GM18867 (cell line): ENCODE results near the gene CDK5RAP2.

Experiments used
- ATAC-seq: cut with Tn5 transposase; IDR thresholded peaks from one replicate; pipeline ENCODE4 v1.9.1; 2021; ENCODE audit warnings: mild to moderate bottlenecking, moderate library complexity; ENCODE audit not compliant: unreplicated experiment

CDK5RAP2 gene

DNA sequence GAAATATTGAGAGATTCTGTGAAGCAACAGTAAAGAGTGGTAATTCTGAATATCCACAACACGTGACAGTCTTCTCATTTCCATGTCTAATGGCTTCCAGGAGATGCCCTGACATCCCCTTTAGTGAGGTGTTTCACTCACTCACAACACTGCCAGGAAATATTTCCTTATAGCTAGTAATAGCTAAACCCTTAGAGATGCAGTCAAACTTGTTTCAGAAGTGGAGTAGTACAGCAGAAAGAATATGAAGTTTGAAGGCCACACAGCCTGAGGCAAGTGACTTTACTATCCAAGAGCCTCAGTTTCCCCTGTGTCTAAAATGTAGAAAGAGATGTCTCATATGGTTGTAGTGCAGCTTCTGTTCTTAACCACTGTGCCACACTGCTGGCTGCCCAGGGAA, 139.2 kb downstream of the CDK5RAP2 start:
- ATAC-seq, result no peak

DNA sequence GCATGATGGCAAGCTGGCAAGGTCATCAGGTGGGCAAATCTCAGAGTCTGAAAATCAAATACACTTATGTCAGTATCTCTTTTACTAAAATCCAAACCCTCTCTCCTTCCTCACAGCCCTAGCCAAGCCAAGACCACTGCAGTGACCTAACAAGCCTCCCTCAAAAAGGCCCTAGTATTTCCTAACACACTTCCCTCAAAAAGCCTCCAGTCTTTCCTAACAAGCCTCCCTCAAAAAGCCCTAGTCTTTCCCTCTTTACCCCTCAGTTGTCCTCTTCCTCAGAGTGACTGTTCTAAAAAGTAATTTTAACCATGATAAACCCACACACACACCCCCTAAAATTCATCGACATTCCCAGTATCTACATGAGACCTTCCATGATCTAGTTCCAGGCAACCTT, 140.0 kb downstream of the CDK5RAP2 start:
- ATAC-seq, result no peak

DNA sequence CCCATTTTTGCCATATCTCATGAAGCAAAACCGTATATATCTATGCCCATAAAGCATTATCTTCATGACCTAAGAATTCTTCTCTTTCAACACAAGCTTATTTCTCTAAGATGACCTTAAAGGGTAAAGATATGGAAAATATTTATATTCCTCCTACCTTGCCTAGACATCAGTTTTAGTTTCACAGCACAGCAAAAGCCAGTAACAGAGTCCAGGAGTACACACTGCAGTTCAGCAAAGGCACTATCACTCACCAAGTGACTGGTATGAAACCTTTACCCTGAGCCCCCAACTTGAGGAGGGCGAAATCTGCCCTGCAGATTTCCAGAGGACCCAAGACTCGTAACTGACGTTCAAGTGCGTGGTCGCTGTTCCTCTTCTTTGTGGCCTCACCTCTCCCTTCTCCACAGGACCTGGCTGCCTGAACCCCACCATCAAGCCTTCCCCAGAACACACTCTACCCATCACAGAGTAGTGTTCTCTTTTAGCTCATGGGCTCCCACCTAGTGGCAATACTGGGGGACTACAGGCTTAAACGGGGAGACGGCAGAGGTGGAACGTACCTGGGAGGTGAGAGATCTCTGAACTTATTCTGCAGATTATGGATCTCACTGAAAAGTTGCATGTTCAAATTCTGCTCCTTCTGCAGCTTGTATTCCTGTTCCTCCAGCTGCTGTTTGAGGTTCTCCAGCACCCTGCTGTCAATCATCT, 141.0 kb downstream of the CDK5RAP2 start:
- ATAC-seq, result peak; percentile 63

DNA sequence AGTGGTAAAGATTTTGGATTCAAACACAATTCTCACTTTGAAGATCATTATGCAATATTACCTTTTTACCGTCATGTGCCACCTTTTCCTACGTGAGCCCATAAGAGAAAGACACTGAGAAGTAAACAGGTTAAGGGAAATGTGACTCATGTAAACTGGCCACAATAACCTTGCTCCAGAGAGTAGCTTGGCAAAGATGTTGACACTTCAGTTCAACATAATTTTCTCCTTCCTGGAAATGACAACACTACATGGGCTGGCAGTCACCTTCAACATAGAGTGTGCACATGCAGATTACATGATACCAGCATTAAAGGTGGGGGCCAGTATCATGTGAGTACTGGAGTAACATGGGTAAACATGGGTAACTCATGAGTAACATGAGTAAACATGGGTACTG, 141.9 kb downstream of the CDK5RAP2 start:
- ATAC-seq, result no peak

DNA sequence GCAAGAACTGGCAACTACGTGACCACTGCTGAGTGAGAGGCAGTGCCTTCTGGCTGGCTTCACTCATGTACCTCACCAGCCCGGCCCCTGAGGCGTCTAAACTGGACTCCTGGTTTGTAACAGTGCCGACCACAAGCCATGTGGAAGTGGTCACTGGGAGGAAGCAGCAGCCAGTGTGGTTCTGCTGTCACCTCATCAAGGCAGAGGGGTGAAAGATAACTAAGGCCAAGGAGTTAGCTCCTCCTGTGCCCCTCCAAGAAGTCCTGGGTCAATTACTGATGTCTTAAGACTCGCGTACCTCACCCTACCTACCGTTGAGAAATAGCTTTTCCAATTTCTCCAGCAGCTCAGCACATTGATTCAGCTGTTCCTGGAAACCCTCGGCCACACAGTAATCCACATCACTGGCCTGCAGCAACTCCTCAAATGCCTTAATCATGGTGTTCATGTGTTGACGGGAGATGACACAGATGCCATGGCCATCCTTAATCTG, 142.9 kb downstream of the CDK5RAP2 start:
- ATAC-seq, result no peak

DNA sequence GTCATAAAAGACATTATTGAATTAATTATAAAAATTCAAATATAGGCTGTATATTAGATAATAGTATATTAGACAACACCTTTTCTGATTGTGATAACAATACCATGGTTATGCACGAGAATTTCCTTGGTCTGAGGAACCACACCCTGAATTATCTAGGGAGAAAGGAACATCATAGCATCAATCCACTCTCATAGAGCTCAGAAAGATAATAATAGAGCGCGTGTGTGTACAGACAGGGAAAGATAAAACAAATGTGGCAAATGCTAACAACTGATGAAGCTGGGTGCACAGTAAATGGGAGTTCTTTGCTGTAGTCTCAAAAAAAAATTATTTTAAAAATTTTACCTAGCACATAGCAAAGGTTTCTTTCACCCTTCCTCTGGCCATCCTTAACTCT, 143.5 kb downstream of the CDK5RAP2 start:
- ATAC-seq, result no peak

DNA sequence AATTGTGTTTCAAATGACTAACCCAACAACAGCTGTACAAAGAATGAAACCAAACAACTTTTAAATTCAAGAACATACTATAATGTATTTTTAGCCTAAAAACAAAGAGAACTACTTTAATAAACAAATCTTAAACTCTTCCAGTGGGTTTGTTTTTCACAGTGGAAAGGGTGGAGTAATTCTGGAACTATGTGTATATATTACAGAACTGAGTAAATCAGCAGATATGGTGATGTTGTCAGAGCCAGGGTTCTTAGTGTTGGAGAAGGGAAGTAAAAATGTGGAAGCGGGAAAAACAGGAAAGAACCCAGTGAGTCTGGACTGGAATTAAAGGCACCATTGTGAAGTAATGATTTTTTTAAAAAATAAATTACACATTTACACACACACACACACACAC, 144.9 kb downstream of the CDK5RAP2 start:
- ATAC-seq, result no peak

DNA sequence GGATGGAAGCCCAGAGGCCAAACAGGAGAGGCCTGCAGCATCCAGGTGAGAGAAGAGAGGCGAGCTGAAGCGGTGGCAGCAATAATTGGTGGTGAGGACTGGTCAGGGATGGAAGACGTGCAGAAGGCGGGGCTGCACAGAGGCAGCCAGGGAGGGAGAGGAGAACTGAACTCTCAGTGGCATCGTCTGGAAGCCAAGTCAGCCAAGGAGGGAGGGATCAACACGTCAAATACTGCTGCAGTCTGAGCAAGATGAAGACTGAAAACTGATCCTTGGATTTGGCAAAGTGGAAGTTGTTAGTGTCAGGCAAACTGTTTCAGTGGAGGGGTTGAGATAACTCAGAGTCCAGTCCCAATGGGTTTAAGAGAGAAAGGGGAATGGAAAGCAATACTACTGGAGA, 145.4 kb downstream of the CDK5RAP2 start:
- ATAC-seq, result no peak

DNA sequence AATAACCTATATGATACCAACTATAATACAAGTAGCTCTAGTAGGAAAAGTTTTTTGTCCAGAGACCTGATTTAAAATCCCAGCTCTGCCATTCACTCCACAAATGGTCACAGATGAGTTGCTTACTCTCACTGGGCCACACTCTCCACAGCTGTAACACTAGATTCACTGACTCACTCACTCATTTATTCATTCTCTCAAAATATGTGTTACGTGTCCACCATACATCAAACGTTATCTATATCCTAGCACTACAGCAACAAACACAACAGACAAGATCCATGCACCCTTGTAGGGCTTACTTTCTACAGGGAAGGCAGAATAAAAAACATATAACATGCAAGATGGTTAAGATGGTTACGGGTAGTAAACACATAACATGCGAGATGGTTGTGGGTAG, 146.3 kb downstream of the CDK5RAP2 start:
- ATAC-seq, result no peak

DNA sequence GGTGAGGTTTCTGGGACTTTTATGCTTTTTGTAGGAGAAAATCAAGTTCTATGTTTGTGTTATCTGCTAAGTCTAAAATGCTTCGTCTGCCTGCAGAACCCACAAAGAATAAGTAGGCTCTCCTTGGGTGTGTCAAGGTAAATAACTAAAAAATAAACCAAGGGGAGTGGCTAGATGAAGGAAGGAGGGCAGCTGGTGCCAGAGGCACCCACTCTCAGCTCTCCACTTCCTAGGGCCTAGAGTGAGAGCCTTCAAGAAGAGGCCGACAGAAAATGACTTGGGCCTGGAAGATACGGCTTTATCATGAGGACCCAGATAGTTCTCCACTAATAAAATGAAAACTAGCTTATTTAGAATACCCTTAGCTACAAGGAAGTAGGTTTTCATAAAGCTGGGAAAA, 147.4 kb downstream of the CDK5RAP2 start:
- no peak for ATAC-seq

DNA sequence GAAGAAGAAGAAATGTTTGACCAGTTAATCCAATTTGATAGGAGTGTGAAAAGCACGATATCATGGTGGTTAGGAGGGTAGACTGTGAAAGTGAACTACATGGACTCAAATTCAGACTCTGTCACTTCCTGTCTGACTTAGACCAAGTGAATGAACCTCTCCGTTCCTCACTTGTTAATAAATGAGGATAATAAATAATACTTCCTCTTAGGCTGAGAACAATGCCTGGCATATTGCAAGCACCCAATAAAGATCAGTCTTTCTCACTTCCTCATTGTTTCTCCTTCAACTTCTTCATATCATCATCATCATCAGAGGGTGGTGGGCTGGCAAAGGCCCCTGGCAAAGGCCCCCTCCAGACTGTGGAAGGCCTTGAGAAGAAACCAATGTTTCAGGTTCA, 148.7 kb downstream of the CDK5RAP2 start:
- ATAC-seq, result no peak

DNA sequence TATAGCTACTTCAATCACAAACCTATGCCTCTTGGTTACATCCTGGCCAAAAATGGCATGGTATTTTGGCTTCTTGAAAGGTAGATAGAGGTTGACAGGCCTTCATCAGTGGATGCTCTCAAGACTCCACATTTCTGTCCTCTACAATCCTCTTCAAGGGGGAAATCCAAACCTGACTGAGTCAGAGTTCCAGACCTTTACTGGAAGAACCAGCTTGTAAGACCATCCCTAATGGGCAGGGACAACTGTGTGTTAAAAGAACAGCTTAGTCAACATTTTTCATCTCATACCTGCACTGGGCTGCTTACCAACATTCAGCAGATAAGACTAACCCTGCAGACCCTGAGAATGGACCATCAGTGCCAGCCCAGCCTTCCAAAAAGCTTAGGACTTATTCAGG, 155.7 kb downstream of the CDK5RAP2 start:
- ATAC-seq, result no peak

DNA sequence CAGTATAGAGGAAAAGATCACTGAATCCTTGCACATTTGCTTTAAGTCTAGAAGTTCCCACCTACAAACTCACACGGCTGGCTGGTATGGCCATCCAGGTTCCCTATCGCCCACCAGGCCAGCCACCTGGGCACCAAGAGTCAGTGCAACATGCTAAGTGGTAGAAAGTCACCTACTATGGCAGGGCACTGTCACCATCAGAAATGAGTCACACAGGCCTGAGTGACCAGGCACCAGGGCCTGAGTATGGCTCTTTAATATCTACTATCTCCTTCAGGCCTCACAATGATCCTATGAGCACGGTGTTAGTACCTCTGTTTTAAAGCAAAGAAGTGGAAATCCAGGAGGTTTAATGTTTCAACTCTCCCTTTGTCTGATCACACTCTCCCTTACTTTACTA, 156.2 kb downstream of the CDK5RAP2 start:
- no peak for ATAC-seq

DNA sequence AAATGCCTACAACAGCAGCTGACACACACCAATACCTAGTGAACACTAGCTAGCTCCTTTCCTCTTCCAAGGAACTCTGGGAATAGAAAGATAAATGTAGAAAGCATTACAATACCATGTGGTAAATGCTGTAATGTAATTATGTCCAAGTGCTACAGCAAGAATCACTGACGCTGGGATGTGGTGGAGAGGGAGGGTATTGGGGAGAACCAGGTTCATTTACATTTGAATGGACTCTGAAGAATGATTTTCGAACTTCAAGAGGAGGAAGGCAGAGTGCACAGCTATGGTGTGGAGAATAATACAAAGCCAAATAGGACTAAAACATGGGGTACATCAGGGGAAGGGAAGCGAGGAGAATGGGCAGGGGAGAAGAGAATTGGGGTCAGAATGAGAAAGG, 158.0 kb downstream of the CDK5RAP2 start:
- ATAC-seq, result no peak

DNA sequence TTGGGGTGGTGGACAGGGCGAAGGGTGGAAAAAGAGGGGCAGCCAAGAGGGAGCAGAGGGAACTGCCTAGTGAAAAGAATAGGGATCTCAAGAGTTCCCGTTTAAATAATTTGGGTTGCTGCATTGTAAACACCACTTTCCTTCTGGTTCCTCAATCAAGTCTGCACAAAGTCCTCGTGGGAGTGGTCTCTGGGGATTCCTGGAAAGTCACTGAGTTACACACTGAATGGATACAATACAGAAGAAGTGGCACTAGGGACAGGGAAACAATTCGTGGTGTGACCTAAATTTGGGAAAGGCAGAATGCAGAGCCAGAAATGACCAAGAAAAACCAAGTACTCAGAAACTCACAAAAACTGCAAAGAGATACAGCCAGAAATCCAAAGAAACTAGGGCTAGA, 161.7 kb downstream of the CDK5RAP2 start:
- ATAC-seq, result no peak

DNA sequence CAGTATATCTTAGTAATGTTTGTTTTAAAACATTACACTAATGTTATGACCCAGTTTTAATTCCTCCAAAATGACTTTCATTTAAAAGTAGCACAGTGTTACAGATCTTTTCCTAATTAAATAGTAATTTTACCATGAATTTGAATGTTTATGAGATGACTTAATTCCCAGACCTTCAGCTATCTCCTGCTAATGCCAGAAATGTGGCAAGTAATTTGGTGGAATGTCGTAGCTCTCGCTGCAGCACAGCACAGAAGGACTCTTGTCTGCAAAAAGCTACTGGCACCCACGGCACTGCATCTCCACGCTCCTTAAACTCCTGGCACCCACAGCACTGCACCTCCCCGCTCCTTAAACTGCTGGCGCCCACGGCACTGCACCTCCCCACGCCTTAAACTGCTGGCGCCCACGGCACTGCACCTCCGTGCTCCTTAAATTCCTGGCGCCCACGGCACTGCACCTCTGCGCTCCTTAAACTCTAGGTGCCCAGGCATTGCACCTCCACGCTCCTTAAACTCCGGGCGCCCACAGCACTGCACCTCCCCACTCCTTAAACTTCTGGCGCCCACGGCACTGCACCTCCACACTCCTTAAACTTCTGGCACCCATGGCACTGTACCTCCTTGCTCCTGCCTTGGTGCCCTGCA, 163.1 kb downstream of the CDK5RAP2 start:
- ATAC-seq, result no peak

DNA sequence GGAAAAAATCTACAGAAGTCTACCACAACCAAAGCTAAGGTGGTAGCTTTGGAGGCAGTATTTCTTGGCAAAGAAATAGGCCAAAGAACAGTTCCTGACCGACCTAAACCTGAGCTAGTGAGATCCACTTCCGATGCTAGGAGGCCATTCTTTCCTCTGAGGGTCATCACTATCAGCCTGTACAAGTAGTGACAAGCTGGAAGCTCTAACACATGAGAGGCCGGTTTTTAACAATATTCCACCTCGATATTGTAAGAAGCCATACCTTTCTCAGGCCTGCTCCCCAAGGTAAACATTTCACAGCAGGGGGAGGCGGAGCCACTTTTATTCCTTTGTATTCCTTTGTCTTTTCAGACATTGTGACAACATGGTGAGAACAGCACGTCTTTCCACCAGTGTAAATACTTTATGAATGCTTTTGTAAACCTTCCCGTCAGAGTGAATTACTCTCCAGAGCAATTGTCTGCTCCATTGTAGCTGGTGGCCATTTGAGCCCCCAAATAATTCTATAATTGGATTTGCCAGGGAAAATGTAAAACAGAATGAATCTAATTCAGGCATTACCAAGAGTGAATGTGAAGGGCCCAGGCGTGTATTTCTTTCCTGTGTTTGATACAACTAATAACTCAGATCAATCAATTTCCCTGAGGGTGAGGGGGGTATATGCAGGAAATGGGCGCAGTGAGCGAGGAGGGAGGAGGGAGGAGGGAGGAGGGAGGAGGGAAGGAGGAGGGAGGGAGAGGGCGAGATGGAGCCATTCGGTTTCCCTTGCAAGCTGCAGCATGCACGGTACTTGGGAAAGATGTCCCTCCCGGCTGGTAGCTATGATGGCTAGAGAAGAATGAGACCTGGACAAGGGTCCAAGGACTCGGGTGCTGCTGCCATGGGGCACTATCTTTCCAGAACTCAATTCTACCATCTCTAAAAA, 166.6 kb downstream of the CDK5RAP2 start:
- no peak for ATAC-seq

DNA sequence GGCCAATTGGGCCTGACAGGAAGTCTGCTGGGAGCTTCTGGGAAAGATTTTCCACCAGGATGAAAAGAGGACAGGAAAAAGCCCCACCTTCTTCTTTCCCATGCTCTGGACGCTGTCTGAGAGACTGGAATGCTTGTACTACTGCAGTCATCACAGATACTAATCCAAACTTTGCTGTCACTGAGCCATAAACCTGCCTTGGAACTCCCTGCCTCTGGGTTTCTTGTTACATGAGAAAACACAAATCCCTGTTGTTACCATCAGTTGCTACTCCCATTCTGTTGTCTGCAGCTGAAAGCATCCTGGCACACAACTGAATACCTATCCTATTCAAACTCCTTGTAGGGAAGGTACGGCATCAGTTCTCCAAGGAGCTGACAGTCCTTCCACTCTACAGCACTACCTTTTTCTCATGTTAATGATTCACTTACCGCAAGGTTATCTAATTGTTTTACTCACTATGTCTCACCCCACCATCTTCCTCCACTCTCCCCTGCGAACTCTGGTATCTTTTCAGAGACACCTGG, 167.5 kb downstream of the CDK5RAP2 start:
- ATAC-seq, result no peak

DNA sequence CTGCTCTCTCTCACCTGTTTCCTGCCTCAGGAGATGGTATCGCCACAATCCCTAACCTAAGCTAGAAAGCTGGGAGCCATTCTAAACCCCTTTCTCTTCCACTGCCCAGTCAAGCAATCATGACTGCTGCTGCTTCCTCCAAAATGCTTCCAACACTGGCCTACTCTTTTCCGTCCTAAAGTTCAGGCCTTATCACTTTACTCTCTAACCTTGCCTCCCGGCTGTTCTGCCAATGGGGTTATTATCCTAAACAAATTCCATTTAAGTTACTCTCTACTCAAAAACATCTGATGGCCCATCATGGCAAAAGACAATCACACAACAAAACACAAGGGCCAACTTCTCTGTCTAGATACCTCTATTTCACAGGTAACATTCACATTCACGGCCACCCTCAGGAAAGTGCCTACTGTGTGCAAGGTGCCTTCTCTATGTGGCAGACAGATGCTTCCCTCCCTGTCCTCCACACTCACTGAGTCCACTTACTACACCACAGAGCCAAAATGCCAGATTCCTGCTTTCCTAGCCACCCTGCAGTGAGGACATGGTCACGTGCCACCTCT, 168.0 kb downstream of the CDK5RAP2 start:
- ATAC-seq, result no peak

DNA sequence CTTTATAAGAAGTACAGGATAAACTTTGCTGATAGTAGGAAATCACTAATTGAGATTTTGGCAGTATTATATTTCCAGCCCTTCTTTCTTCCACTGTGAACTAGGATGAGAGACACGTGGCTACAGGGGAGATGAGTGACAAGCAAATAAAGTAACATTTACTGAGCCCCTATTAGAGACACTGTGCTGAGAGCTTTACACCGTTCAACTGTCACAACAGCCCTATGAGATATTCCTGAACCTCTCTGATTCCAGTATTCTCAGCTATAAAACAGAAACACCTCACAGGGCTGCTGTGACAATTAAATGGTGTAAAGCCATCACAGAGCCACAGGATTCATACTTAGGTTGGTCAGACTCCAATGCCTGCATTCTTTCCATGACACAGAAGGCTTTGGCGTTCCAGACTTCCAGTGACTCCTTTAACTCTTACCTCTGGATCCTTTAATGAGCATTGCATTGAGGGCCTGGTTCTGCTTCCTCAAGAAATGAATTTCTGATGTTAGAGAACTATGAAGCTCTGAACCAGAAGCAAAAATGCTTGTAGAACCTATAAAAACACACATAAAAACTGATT, 169.0 kb downstream of the CDK5RAP2 start:
- no peak for ATAC-seq
